Upper lobe of right lung (tissue), 1 donor: ENCODE measurements around the gene IQCH. TPM values are rescaled to one million over a fixed set of nuclear protein-coding genes. Genes with fewer than 3 reads are reported as not detected.
A peak's percentile ranks its signal among the peaks of the same experiment; 100 is the strongest.

Source experiments
- ATAC-seq: fragments of 200-7000 bp; cut with Tn5 transposase; one replicate; pipeline ENCODE4 v1.9.1; 2020; ENCODE audit warnings: mild to moderate bottlenecking, moderate library complexity
- DNase-seq: peaks from one replicate; pipeline ENCODE4 v3.0.0-alpha.2; 2020
- H3K27ac ChIP-seq: fragments of 200-600 bp; one replicate; pipeline ENCODE4 v1.8.0; 2022
- H3K27me3 ChIP-seq: fragments of 200-600 bp; one replicate; pipeline ENCODE4 v1.8.0; 2022; ENCODE audit warnings: mild to moderate bottlenecking
- H3K36me3 ChIP-seq: fragments of 200-600 bp; one replicate; pipeline ENCODE4 v1.8.0; 2022
- H3K4me1 ChIP-seq: fragments of 200-600 bp; one replicate; pipeline ENCODE4 v1.8.0; 2022
- H3K4me3 ChIP-seq: fragments of 200-600 bp; one replicate; pipeline ENCODE4 v1.8.0; 2022; ENCODE audit warnings: mild to moderate bottlenecking
- H3K9me3 ChIP-seq: fragments of 200-600 bp; one replicate; pipeline ENCODE4 v1.8.0; 2022
- CTCF ChIP-seq: fragments of 200-600 bp; IDR thresholded peaks from one replicate; pipeline ENCODE4 v1.8.0; 2022; ENCODE audit warnings: antibody characterized with exemption
- intact Hi-C: fragments of 100-400 bp; cut with DNase I; formaldehyde crosslinking; loops from one replicate; pipeline ENCODE4 v1.11.0; 2022
- total RNA-seq: library from RNA; stranded (reverse); fragmentation: NEBNext Ultra II Directional; extraction: Animal tissue kit (Norgen Biotek cat#: 25700); gene quantifications from one replicate; pipeline ENCODE4 v1.2.1, GENCODE V29; 2021
- donor health status: DM: no; HTN: yes; CAD: no; lungs with severe emphysema.

IQCH gene
- total RNA-seq, 1 donor from 2014 or later: 0.93 TPM

- TF ChIP-seq CTCF: peak; percentile 31
- ATAC-seq (peak; percentile 43), DNase-seq (no peak)
- Histone ChIP-seq H3K27ac (no peak overlapping the region), H3K4me1 (no peaks in the 10 kb centered on the region), H3K36me3 (no peaks in the 10 kb centered on the region), H3K27me3 (no peaks in the 10 kb centered on the region), H3K4me3 (no peak overlapping the region), H3K9me3 (no peaks in the 10 kb centered on the region)
- intact Hi-C loops: no loop called here
These were observed 246.7 kb downstream of the IQCH start for GRCh38 chr15:67501177-67501835.

- peaks cover 5% of the 10 kb centered on the region for H3K4me1 ChIP-seq
- H3K27ac ChIP-seq: no peak overlapping the region
- ATAC-seq (no peak), DNase-seq (no peak)
- intact Hi-C loops: no loop called here
- no peaks in the 10 kb centered on the region for H3K36me3 ChIP-seq
- no peak for TF ChIP-seq CTCF
- no peaks in the 10 kb centered on the region for H3K9me3 ChIP-seq
- H3K4me3 ChIP-seq: no peak overlapping the region
- H3K27me3 ChIP-seq: no peaks in the 10 kb centered on the region
These were observed 247.4 kb downstream of the IQCH start for GRCh38 chr15:67501836-67502461.

- Histone ChIP-seq H3K27me3 (no peaks in the 10 kb centered on the region), H3K4me1 (peaks cover 10% of the 10 kb centered on the region), H3K4me3 (no peak overlapping the region), H3K36me3 (no peaks in the 10 kb centered on the region), H3K27ac (no peak overlapping the region), H3K9me3 (no peaks in the 10 kb centered on the region)
- intact Hi-C loops: no loop called here
- TF ChIP-seq CTCF: no peak
- DNase-seq (no peak), ATAC-seq (no peak)
These were observed 249.5 kb downstream of the IQCH start for GRCh38 chr15:67504056-67504455.

GRCh38 chr15:67504796-67505195 is 250.2 kb downstream of the IQCH start:
- no peak overlapping the region for H3K4me3 ChIP-seq
- no peak for DNase-seq
- no peak for ATAC-seq
- intact Hi-C loops: no loop called here
- no peaks in the 10 kb centered on the region for H3K9me3 ChIP-seq
- no peak for TF ChIP-seq CTCF
- no peak overlapping the region for H3K27ac ChIP-seq
- no peaks in the 10 kb centered on the region for H3K27me3 ChIP-seq
- H3K4me1 ChIP-seq: peaks cover 10% of the 10 kb centered on the region
- H3K36me3 ChIP-seq: no peaks in the 10 kb centered on the region

- no peaks in the 10 kb centered on the region for H3K27me3 ChIP-seq
- no peak for DNase-seq
- H3K9me3 ChIP-seq: no peaks in the 10 kb centered on the region
- ATAC-seq: peak; percentile 77
- no peak for TF ChIP-seq CTCF
- H3K4me1 ChIP-seq: peaks cover 10% of the 10 kb centered on the region
- intact Hi-C loops: no loop called here
- no peak overlapping the region for H3K4me3 ChIP-seq
- no peaks in the 10 kb centered on the region for H3K36me3 ChIP-seq
- no peak overlapping the region for H3K27ac ChIP-seq
These were observed 251.3 kb downstream of the IQCH start for GRCh38 chr15:67505675-67506572.
